Posterior vena cava (tissue), 2 donors: Measurements from ENCODE around the gene DHCR24. TPM values are rescaled to one million over a fixed set of nuclear protein-coding genes. Genes with fewer than 3 reads are reported as not detected.
A peak's percentile ranks its signal among the peaks of the same experiment; 100 is the strongest.

ENCODE experiments used
- DNase-seq: peaks from one replicate; pipeline ENCODE4 v3.0.0-alpha.2; 2020; ENCODE audit warnings: low spot score
- intact Hi-C, 2 donors: fragments of 100-400 bp; cut with DNase I; formaldehyde crosslinking; loops; one replicate each; pipeline versions ENCODE4 v1.14.1 to v1.14.2; 2022 to 2023
- total RNA-seq, 2 donors: library from RNA; stranded (reverse); fragmentation: NEBNext Ultra II Directional; extraction: Animal tissue kit (Norgen Biotek cat#: 25700); gene quantifications; one replicate each; pipeline ENCODE4 v1.2.1, GENCODE V29; 2021
- donor health status: DM: yes; HTN: yes; CAD: no.
- donor health status: DM: yes; HTN: yes; CAD: no.

The DHCR24 gene
- total RNA-seq, 2 donors from 2014 or later = 8.0 to 27.1 TPM

GRCh38 chr1:54850737-54851136, 36.3 kb downstream of the DHCR24 start:
- DNase-seq = peak; percentile 84
- intact Hi-C loops = no loop called here

GRCh38 chr1:54850069-54850730, 36.8 kb downstream of the DHCR24 start:
- intact Hi-C loops = no loop called here

GRCh38 chr1:54849219-54850068, 37.6 kb downstream of the DHCR24 start:
- DNase-seq = no peak
- intact Hi-C loops = no loop called here

More at GRCh38 chr1:54850069-54850730, 36.8 kb downstream of the DHCR24 start:
- DNase-seq = peak; percentile 47

- intact Hi-C loops = no loop called here
- no peak for DNase-seq
Observed at GRCh38 chr1:54848134-54848948, 38.7 kb downstream of the DHCR24 start.

- no peak for DNase-seq
- intact Hi-C loops = no loop called here
Observed at GRCh38 chr1:54846716-54847284, 40.2 kb downstream of the DHCR24 start.

GRCh38 chr1:54846301-54846700, 40.7 kb downstream of the DHCR24 start:
- intact Hi-C loops = no loop called here
- no peak for DNase-seq

- intact Hi-C loops = no loop called here
- DNase-seq = no peak
Observed at GRCh38 chr1:54845772-54846171, 41.2 kb downstream of the DHCR24 start.

GRCh38 chr1:54844564-54844963, 42.4 kb downstream of the DHCR24 start:
- DNase-seq = no peak
- intact Hi-C loops = no loop called here

- DNase-seq = no peak
- intact Hi-C loops = no loop called here
Observed at GRCh38 chr1:54843449-54843848, 43.5 kb downstream of the DHCR24 start.

GRCh38 chr1:54842963-54843362, 44.0 kb downstream of the DHCR24 start:
- intact Hi-C loops = no loop called here
- DNase-seq = no peak

- no peak for DNase-seq
- intact Hi-C loops = no loop called here
Observed at GRCh38 chr1:54842206-54842915, 44.6 kb downstream of the DHCR24 start.

- DNase-seq = no peak
- intact Hi-C loops = no loop called here
Observed at GRCh38 chr1:54839824-54840223, 47.2 kb downstream of the DHCR24 start.

- intact Hi-C loops = no loop called here
- DNase-seq = no peak
Observed at GRCh38 chr1:54838565-54839180, 48.3 kb downstream of the DHCR24 start.

- intact Hi-C loops = no loop called here
- DNase-seq = no peak
Observed at GRCh38 chr1:54837002-54837853, 49.8 kb downstream of the DHCR24 start.

GRCh38 chr1:54836594-54836993, 50.4 kb downstream of the DHCR24 start:
- peak; percentile 65 for DNase-seq
- intact Hi-C loops = no loop called here

GRCh38 chr1:54835970-54836369, 51.0 kb downstream of the DHCR24 start:
- DNase-seq = peak; percentile 32
- intact Hi-C loops = no loop called here

GRCh38 chr1:54835131-54835898, 51.7 kb downstream of the DHCR24 start:
- DNase-seq = no peak
- intact Hi-C loops = no loop called here
